COLO668 (cell line): Measurements from ENCODE around the gene TMEM259.

ENCODE experiments used
- DNase-seq: peaks from one replicate; lab custom pipeline; 2025; ENCODE audit not compliant: unreplicated experiment; lab: John Stamatoyannopoulos, UW

Gene TMEM259

GRCh38 chr19:1004803-1005664 is 15.9 kb downstream of the TMEM259 start:
- no peak for DNase-seq

- no peak for DNase-seq
Measured at GRCh38 chr19:1004204-1004802, 16.6 kb downstream of the TMEM259 start.

DNA sequence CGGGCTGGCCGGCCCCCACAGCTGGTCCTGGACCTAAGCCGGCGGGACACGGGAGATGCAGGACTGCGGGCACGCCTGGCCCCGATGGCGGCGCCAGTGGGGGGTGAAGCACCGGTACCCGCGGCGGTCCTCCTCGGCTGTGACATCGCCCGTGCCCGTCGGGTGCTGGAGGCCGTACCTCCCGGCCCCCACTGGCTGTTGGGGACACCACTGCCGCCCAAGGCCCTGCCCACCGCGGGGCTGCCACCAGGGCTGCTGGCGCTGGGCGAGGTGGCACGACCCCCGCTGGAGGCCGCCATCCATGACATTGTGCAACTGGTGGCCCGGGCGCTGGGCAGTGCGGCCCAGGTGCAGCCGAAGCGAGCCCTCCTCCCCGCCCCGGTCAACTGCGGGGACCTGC is 17.6 kb downstream of the TMEM259 start:
- no peak for DNase-seq

DNA sequence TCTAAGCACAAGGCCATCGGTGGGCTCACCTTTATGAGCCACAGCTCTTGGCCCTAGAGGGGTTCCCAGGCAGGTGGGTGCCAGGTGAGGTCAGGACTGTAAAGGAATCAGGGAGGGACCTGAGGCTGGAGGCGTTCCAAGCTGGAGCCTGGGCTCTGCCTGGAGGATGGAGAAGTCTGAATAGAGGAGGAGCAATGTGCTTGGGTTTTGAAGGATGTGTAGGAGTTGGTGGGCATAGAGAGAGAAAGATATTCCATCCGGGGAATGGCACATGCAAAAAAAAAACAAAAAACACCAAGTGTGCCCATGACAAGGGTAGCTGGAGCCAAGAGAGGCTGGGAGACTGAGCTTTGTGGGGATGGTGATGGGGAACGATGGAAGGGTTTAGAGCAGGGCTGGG is 18.3 kb downstream of the TMEM259 start:
- no peak for DNase-seq

DNA sequence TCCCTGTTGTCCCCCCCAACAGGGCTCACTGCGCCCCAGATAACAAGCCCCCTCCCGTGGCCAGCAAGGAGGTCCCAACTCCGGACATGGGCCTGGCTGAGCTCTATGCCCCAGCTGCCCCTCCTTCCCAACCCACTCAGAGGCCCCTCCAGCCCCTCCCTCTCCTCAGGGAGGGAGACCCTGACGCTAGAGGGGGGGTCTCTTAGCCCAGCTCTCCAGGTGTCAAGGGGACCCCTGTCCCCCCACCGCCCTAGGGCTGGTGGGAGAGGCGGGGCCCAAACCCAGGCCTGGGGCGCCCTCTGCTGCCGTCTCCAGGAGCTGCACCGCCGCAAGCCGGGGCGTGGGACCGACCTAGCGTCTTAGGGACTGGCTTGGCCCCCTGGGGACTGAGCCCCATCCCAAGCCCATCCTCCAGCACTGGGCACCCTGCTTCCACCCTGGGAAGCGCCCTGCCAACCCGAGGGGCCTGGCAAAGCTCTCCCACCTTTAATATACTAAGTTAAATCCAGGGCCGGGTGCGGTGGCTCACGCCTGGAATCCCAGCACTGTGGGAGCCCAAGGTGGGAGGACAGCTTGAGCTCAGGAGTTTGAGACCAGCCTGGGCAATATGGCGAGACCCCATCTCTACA is 19.3 kb downstream of the TMEM259 start:
- peak; percentile 41 for DNase-seq

GRCh38 chr19:1000591-1001537 is 20.1 kb downstream of the TMEM259 start:
- DNase-seq: no peak

DNA sequence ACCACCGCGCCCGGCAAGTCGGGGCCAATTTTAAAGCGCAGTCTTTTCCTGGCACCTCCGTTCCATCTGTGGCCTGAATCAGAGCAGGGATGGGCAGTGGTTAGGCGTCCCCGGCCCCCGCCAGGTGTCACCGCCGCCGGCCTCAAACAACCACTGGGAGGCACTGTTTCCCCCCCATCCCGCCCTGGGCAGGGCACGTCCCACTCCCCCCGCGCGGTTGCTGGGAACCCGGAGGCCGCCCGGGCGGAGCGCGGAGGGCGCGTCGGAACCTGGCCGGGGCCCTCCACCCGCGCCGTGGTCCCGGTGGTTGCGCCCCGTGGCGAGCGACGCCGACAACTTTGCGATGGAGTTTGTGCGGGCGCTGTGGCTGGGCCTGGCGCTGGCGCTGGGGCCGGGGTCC is 20.8 kb downstream of the TMEM259 start, which contains the start of gene GRIN3B:
GRIN3B (plus strand) TSS at position 325 of the 400 bp plus-strand sequence; CDS start at position 344, 19 bp downstream.
- DNase-seq: peak; percentile 65

- DNase-seq: no peak
Measured at GRCh38 chr19:999379-999719, 21.6 kb downstream of the TMEM259 start.

DNA sequence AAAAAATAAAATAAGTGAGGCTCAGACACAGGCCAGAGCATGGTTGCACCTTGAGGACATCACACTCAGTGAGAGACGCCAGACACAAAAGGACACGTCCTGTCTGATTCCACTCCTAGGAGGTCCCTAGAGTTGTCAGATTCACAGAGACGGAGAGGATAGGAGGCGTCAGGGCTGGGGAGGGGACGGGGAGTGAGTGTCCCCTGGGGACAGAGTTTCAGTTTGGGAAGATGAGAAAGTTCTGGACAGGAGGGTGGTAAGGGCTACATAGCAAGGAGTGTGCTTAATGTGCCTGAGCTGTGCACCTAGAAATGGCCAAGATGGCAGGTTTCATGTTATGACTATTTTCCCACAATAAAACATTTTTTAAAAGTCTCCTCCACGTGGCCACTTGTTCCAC is 22.9 kb downstream of the TMEM259 start:
- DNase-seq: no peak

DNA sequence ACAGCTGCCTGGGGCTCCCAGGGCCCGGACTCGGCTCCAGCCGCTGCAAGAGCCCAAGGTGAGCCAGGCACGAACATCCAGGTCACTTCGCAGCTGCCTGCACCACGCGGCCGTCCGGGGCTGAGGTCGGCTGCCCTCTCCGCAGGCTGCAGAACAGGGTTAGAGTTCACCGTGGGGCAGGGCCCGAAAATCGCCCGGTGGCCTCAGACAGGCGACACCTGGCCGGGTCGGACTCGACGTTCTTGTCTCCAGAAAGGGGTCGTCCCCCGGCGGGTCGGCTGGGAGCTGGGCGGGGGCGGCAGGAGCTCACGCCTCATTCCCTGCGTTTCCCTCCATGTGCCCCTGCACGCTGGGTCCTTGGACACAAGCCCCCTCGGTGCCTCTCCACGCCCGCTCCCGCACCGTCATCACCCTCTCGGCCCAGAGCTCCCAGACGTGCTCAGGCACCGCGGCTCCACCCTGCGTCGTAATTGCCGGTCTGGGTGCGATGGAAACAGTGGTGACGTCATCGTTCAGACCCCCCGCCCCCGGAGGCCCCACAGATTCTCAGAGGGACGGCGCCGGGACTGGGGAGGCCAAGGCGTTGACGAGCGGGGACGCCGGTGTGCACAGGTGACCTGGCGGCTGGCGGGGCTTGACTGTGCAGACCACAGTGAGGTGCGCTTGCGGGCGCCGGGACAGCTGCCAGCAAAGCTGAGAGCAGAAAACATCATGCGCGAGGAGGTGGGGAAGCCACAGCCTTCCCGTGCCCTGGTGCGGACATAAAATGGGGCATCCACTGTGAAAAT is 24.7 kb downstream of the TMEM259 start:
- peak; percentile 70 for DNase-seq

GRCh38 chr19:995051-995827 is 25.7 kb downstream of the TMEM259 start:
- DNase-seq: peak; percentile 44

- DNase-seq: no peak
Measured at GRCh38 chr19:994516-994915, 26.4 kb downstream of the TMEM259 start.

GRCh38 chr19:993831-994393 is 27.0 kb downstream of the TMEM259 start:
- no peak for DNase-seq

DNA sequence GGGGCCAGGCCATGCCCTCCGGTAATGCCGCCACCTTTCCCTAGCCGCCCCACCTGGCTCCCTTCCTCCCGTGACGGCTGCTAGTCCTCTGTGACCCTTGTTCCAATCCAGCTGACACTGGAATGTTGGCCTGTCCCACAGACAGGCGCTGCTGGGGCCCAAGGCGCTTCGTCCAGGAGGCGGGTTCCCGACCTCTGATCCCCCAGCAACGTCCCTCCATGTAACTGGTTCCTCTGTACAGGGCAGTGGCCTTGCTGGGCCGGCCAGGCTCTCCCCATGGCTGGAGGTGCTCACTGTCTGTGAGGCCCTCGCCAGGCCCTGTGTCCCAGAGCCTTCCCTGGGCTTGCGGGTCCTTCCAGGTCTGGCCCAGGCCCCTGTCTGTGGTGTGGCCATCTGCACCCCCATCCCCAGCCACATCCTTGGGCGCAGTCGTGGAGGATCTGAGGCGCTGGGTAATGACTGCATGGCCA is 27.5 kb downstream of the TMEM259 start:
- DNase-seq: no peak

GRCh38 chr19:992670-993055 is 28.3 kb downstream of the TMEM259 start:
- DNase-seq: no peak

- DNase-seq: no peak
Measured at GRCh38 chr19:991932-992669, 28.8 kb downstream of the TMEM259 start.

- no peak for DNase-seq
Measured at GRCh38 chr19:991174-991931, 29.6 kb downstream of the TMEM259 start.

GRCh38 chr19:990746-991145 is 30.2 kb downstream of the TMEM259 start:
- DNase-seq: no peak
